T-helper 1 cell treated with Interleukin-12 subunit alpha and Interleukin-12 subunit beta and Interleukin-4 antibody, amounts not matched to agents 30 μg/mL and 1 μg/mL, for 36 hours (primary cell): ENCODE results near the gene ROR1.

Experiments used
- H3K27ac Mint-ChIP-seq: one replicate; pipeline ENCODE4 v1.8.0; 2021; ENCODE audit warnings: mild to moderate bottlenecking, mixed read lengths
- H3K27me3 Mint-ChIP-seq: one replicate; pipeline ENCODE4 v1.8.0; 2021; ENCODE audit warnings: low read depth, mixed read lengths
- H3K36me3 Mint-ChIP-seq: one replicate; pipeline ENCODE4 v1.8.0; 2021; ENCODE audit warnings: low read depth, mixed read lengths
- H3K4me1 Mint-ChIP-seq: one replicate; pipeline ENCODE4 v1.8.0; 2021; ENCODE audit warnings: low read depth, mixed read lengths
- H3K4me3 Mint-ChIP-seq: one replicate; pipeline ENCODE4 v1.8.0; 2021; ENCODE audit warnings: mild to moderate bottlenecking, moderate library complexity, mixed read lengths
- H3K9me3 Mint-ChIP-seq: one replicate; pipeline ENCODE4 v1.8.0; 2021; ENCODE audit warnings: mixed read lengths

The ROR1 gene

GRCh38 chr1:64004451-64005025, 230.7 kb downstream of the ROR1 start:
- Mint-ChIP-seq H3K36me3 (no peaks in the 10 kb centered on the region), H3K27ac (no peak overlapping the region), H3K4me1 (peaks cover 9% of the 10 kb centered on the region), H3K27me3 (no peaks in the 10 kb centered on the region), H3K4me3 (no peak overlapping the region), H3K9me3 (no peaks in the 10 kb centered on the region)

GRCh38 chr1:64005801-64006200, 232.0 kb downstream of the ROR1 start:
- no peaks in the 10 kb centered on the region for H3K36me3 Mint-ChIP-seq
- no peak overlapping the region for H3K4me3 Mint-ChIP-seq
- H3K4me1 Mint-ChIP-seq: peaks cover 9% of the 10 kb centered on the region
- H3K9me3 Mint-ChIP-seq: no peaks in the 10 kb centered on the region
- no peaks in the 10 kb centered on the region for H3K27me3 Mint-ChIP-seq
- no peak overlapping the region for H3K27ac Mint-ChIP-seq

- H3K27ac Mint-ChIP-seq: peak overlapping the region; percentile 43
- no peak overlapping the region for H3K4me3 Mint-ChIP-seq
- no peaks in the 10 kb centered on the region for H3K9me3 Mint-ChIP-seq
- H3K4me1 Mint-ChIP-seq: peaks cover 9% of the 10 kb centered on the region
- H3K36me3 Mint-ChIP-seq: no peaks in the 10 kb centered on the region
- no peaks in the 10 kb centered on the region for H3K27me3 Mint-ChIP-seq
Observed at GRCh38 chr1:64006276-64007051, 232.6 kb downstream of the ROR1 start.

GRCh38 chr1:64010316-64010715, 236.5 kb downstream of the ROR1 start:
- H3K27ac Mint-ChIP-seq: no peak overlapping the region
- H3K4me3 Mint-ChIP-seq: no peak overlapping the region
- peaks cover 3% of the 10 kb centered on the region for H3K27me3 Mint-ChIP-seq
- H3K36me3 Mint-ChIP-seq: no peaks in the 10 kb centered on the region
- H3K4me1 Mint-ChIP-seq: peaks cover 7% of the 10 kb centered on the region
- no peaks in the 10 kb centered on the region for H3K9me3 Mint-ChIP-seq

- Mint-ChIP-seq H3K4me1 (peaks cover 3% of the 10 kb centered on the region), H3K4me3 (no peak overlapping the region), H3K36me3 (no peaks in the 10 kb centered on the region), H3K27ac (no peak overlapping the region), H3K9me3 (no peaks in the 10 kb centered on the region), H3K27me3 (peaks cover 3% of the 10 kb centered on the region)
Observed at GRCh38 chr1:64013395-64013794, 239.6 kb downstream of the ROR1 start.

GRCh38 chr1:64019818-64020217, 246.0 kb downstream of the ROR1 start:
- Mint-ChIP-seq H3K4me3 (no peak overlapping the region), H3K27ac (peak overlapping the region; percentile 16), H3K4me1 (peaks cover 12% of the 10 kb centered on the region), H3K27me3 (peaks cover 4% of the 10 kb centered on the region), H3K9me3 (no peaks in the 10 kb centered on the region), H3K36me3 (no peaks in the 10 kb centered on the region)

GRCh38 chr1:64021066-64021465, 247.2 kb downstream of the ROR1 start:
- Mint-ChIP-seq H3K4me1 (peaks cover 12% of the 10 kb centered on the region), H3K36me3 (no peaks in the 10 kb centered on the region), H3K27ac (no peak overlapping the region), H3K9me3 (no peaks in the 10 kb centered on the region), H3K27me3 (peaks cover 4% of the 10 kb centered on the region), H3K4me3 (no peak overlapping the region)

- Mint-ChIP-seq H3K4me3 (no peak overlapping the region), H3K4me1 (peaks cover 3% of the 10 kb centered on the region), H3K36me3 (no peaks in the 10 kb centered on the region), H3K27me3 (peaks cover 4% of the 10 kb centered on the region), H3K9me3 (no peaks in the 10 kb centered on the region), H3K27ac (no peak overlapping the region)
Observed at GRCh38 chr1:64025051-64025450, 251.2 kb downstream of the ROR1 start.

- Mint-ChIP-seq H3K27ac (no peak overlapping the region), H3K4me3 (no peak overlapping the region), H3K4me1 (no peaks in the 10 kb centered on the region), H3K27me3 (no peaks in the 10 kb centered on the region), H3K36me3 (no peaks in the 10 kb centered on the region), H3K9me3 (no peaks in the 10 kb centered on the region)
Observed at GRCh38 chr1:64029037-64029436, 255.2 kb downstream of the ROR1 start.

- Mint-ChIP-seq H3K27ac (no peak overlapping the region), H3K27me3 (peaks cover 4% of the 10 kb centered on the region), H3K9me3 (no peaks in the 10 kb centered on the region), H3K4me1 (no peaks in the 10 kb centered on the region), H3K36me3 (no peaks in the 10 kb centered on the region), H3K4me3 (no peak overlapping the region)
Observed at GRCh38 chr1:64030411-64030810, 256.6 kb downstream of the ROR1 start.

GRCh38 chr1:64031236-64031635, 257.4 kb downstream of the ROR1 start:
- H3K36me3 Mint-ChIP-seq: no peaks in the 10 kb centered on the region
- H3K4me1 Mint-ChIP-seq: no peaks in the 10 kb centered on the region
- H3K27me3 Mint-ChIP-seq: peaks cover 4% of the 10 kb centered on the region
- H3K4me3 Mint-ChIP-seq: no peak overlapping the region
- no peaks in the 10 kb centered on the region for H3K9me3 Mint-ChIP-seq
- no peak overlapping the region for H3K27ac Mint-ChIP-seq

- Mint-ChIP-seq H3K27ac (no peak overlapping the region), H3K9me3 (no peaks in the 10 kb centered on the region), H3K4me3 (no peak overlapping the region), H3K27me3 (peaks cover 4% of the 10 kb centered on the region), H3K36me3 (no peaks in the 10 kb centered on the region), H3K4me1 (no peaks in the 10 kb centered on the region)
Observed at GRCh38 chr1:64033667-64034220, 259.9 kb downstream of the ROR1 start.

- Mint-ChIP-seq H3K4me3 (no peak overlapping the region), H3K36me3 (no peaks in the 10 kb centered on the region), H3K27ac (no peak overlapping the region), H3K27me3 (peaks cover 7% of the 10 kb centered on the region), H3K4me1 (no peaks in the 10 kb centered on the region), H3K9me3 (no peaks in the 10 kb centered on the region)
Observed at GRCh38 chr1:64036549-64036948, 262.7 kb downstream of the ROR1 start.

GRCh38 chr1:64038119-64038518, 264.3 kb downstream of the ROR1 start:
- Mint-ChIP-seq H3K27ac (no peak overlapping the region), H3K4me1 (no peaks in the 10 kb centered on the region), H3K27me3 (peaks cover 10% of the 10 kb centered on the region), H3K9me3 (no peaks in the 10 kb centered on the region), H3K4me3 (no peak overlapping the region), H3K36me3 (no peaks in the 10 kb centered on the region)

GRCh38 chr1:64038965-64039364, 265.1 kb downstream of the ROR1 start:
- Mint-ChIP-seq H3K36me3 (no peaks in the 10 kb centered on the region), H3K27ac (no peak overlapping the region), H3K4me3 (no peak overlapping the region), H3K9me3 (no peaks in the 10 kb centered on the region), H3K27me3 (peaks cover 11% of the 10 kb centered on the region), H3K4me1 (no peaks in the 10 kb centered on the region)
